MCF 10A (cell line): ENCODE results near the gene ARF1. TPM values are rescaled to one million over a fixed set of nuclear protein-coding genes. Genes with fewer than 3 reads are reported as not detected.
A peak's percentile ranks its signal among the peaks of the same experiment; 100 is the strongest.

Experiments
- BruUV-seq: library from RNA; stranded (reverse); fragments of 400-500 nt; replicated peaks from 2 replicates; lab custom pipeline; 2021; lab: Mats Ljungman, UMichigan
- CTCF ChIA-PET: fragments of 300-600 bp; sonication (Branson Sonifier 250); formaldehyde crosslinking; extraction: SDS; loops from one replicate; lab custom pipeline; 2021; ENCODE audit warnings: antibody characterized with exemption, inconsistent platforms; lab: Yijun Ruan, JAX
- POLR2A ChIA-PET: fragments of 300-600, 350-650 bp; sonication (Branson Sonifier 250); formaldehyde crosslinking; extraction: SDS; loops from one replicate; lab custom pipeline; 2020; ENCODE audit warnings: antibody characterized with exemption, inconsistent platforms; lab: Yijun Ruan, JAX
- DNase-seq: peaks from one replicate; pipeline ENCODE4 v3.0.0-alpha.2; 2018; ENCODE audit not compliant: unreplicated experiment
- H3K27ac Mint-ChIP-seq: one replicate; pipeline ENCODE4 v1.8.0; 2022; ENCODE audit warnings: mild to moderate bottlenecking, low read depth, mixed read lengths; ENCODE audit not compliant: unreplicated experiment
- H3K27me3 Mint-ChIP-seq: one replicate; pipeline ENCODE4 v1.8.0; 2022; ENCODE audit warnings: mixed read lengths; ENCODE audit not compliant: insufficient read depth, unreplicated experiment
- H3K36me3 Mint-ChIP-seq: one replicate; pipeline ENCODE4 v1.8.0; 2022; ENCODE audit warnings: mild to moderate bottlenecking, moderate library complexity, mixed read lengths; ENCODE audit not compliant: insufficient read depth, unreplicated experiment
- H3K4me1 Mint-ChIP-seq: one replicate; pipeline ENCODE4 v1.8.0; 2022; ENCODE audit warnings: mixed read lengths; ENCODE audit not compliant: insufficient read depth, unreplicated experiment
- H3K4me3 Mint-ChIP-seq: one replicate; pipeline ENCODE4 v1.8.0; 2022; ENCODE audit warnings: mild to moderate bottlenecking, moderate library complexity, mixed read lengths; ENCODE audit not compliant: unreplicated experiment
- H3K9me3 Mint-ChIP-seq: one replicate; pipeline ENCODE4 v1.8.0; 2022; ENCODE audit warnings: mixed read lengths; ENCODE audit not compliant: unreplicated experiment
- intact Hi-C: fragments of 100-400 bp; cut with micrococcal nuclease; formaldehyde crosslinking; loops from 2 replicates; pipeline ENCODE4 v1.14.1; 2022
- total RNA-seq: library from RNA; stranded (reverse); gene quantifications from 2 replicates; pipeline ENCODE4 v1.2.3, GENCODE V29; 2022
- TF ChIP-seq, protein P1 (sequence below): fragments of 200-600 bp; IDR thresholded peaks from one replicate; pipeline ENCODE4 v1.8.0; 2022; ENCODE audit warnings: antibody characterized with exemption, mild to moderate bottlenecking; ENCODE audit not compliant: unreplicated experiment

Gene ARF1
- total RNA-seq, 1 experiment from 2014 or later, result 870 TPM

DNA sequence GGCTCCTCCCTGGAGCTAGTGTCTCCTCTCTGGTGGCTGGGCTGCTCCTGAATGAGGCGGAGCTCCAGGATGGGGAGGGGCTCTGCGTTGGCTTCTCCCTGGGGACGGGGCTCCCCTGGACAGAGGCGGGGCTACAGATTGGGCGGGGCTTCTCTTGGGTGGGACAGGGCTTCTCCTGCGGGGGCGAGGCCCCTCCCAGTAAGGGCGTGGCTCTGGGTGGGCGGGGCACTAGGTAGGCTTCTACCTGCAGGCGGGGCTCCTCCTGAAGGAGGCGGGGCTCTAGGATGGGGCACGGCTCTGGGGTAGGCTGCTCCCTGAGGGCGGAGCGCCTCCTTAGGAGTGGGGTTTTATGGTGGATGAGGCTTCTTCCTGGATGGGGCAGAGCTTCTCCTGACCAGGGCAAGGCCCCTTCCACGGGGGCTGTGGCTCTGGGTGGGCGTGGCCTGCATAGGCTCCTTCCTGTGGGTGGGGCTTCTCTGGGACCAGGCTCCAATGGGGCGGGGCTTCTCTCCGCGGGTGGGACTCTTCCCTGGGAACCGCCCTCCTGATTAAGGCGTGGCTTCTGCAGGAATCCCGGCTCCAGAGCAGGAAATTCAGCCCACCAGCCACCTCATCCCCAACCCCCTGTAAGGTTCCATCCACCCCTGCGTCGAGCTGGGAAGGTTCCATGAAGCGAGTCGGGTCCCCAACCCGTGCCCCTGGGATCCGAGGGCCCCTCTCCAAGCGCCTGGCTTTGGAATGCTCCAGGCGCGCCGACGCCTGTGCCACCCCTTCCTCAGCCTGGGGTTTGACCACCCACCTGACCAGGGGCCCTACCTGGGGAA is 22.7 kb upstream of the ARF1 start:
- POLR2A ChIA-PET, result no interaction called here
- no peak overlapping the region for H3K27ac Mint-ChIP-seq
- peak; percentile 52 for DNase-seq
- CTCF ChIA-PET, result interaction anchor here (0.6 to 0.7 kb wide), 3 partner anchors 46 to 1423 kb away, joined by 3 to 4 read pairs (median 3); no protein-coding TSS in a partner anchor
- peaks cover 38% of the 10 kb centered on the region for H3K27me3 Mint-ChIP-seq
- H3K4me3 Mint-ChIP-seq, result no peak overlapping the region
- H3K4me1 Mint-ChIP-seq, result no peaks in the 10 kb centered on the region
- H3K9me3 Mint-ChIP-seq, result no peaks in the 10 kb centered on the region
- TF ChIP-seq, protein P1, sequence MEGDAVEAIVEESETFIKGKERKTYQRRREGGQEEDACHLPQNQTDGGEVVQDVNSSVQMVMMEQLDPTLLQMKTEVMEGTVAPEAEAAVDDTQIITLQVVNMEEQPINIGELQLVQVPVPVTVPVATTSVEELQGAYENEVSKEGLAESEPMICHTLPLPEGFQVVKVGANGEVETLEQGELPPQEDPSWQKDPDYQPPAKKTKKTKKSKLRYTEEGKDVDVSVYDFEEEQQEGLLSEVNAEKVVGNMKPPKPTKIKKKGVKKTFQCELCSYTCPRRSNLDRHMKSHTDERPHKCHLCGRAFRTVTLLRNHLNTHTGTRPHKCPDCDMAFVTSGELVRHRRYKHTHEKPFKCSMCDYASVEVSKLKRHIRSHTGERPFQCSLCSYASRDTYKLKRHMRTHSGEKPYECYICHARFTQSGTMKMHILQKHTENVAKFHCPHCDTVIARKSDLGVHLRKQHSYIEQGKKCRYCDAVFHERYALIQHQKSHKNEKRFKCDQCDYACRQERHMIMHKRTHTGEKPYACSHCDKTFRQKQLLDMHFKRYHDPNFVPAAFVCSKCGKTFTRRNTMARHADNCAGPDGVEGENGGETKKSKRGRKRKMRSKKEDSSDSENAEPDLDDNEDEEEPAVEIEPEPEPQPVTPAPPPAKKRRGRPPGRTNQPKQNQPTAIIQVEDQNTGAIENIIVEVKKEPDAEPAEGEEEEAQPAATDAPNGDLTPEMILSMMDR, result no peak
- intact Hi-C loops, result no loop called here
- no TSS peak for BruUV-seq
- peaks cover 6% of the 10 kb centered on the region for H3K36me3 Mint-ChIP-seq

DNA sequence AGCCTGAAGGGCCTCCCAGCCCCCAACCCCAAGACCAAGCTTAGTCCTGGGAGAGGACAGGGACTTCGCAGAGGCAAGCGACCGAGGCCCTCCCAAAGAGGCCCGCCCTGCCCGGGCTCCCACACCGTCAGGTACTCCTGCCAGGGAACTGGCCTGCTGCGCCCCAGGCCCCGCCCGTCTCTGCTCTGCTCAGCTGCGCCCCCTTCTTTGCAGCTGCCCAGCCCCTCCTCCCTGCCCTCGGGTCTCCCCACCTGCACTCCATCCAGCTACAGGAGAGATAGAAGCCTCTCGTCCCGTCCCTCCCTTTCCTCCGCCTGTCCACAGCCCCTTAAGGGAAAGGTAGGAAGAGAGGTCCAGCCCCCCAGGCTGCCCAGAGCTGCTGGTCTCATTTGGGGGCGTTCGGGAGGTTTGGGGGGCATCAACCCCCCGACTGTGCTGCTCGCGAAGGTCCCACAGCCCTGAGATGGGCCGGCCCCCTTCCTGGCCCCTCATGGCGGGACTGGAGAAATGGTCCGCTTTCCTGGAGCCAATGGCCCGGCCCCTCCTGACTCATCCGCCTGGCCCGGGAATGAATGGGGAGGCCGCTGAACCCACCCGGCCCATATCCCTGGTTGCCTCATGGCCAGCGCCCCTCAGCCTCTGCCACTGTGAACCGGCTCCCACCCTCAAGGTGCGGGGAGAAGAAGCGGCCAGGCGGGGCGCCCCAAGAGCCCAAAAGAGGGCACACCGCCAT is 21.9 kb upstream of the ARF1 start:
- CTCF ChIA-PET, result interaction anchor here (0.6 to 0.7 kb wide), 3 partner anchors 50 to 1422 kb away, joined by 3 to 4 read pairs (median 3); no protein-coding TSS in a partner anchor
- intact Hi-C loops, result no loop called here
- no peak overlapping the region for H3K27ac Mint-ChIP-seq

DNA sequence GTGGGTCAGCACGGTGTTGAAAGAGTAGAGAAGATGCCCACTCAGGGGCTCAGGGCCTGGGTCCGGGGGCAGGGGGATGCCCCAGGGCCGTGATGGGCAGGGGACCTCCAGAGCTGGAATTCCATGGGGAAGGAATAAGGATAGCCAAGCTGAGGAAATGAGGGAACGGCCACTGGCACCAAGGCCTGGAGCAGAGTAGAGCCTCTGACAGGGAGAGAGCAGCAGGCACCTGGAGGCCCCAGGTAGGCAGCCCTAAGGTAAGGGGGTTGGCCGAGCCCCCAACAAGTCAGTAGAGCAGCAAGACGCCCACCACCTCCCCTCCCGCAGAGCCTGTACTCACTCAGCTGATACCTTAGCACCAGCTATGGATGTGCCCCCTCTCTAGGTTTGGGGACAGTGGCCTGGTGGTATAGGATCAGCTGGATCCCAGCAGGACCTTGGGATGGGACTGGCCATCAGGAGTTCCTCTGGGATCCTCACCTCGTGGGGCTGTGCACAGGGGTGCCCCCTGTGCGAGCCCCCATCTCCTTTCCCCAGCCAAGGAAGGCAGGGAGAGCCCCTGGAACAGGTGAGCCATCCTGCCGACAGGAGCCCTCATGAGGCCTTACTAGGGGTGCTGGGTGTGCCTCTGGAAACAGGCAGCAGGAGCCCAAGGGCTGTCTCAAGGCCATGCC is 21.0 kb upstream of the ARF1 start:
- ChIA-PET CTCF (interaction anchor here (0.6 to 1.5 kb wide), 2 partner anchors 51 to 62 kb away, joined by 3 to 7 read pairs; no protein-coding TSS in a partner anchor), POLR2A (interaction anchor here (1.0 kb wide), 1 partner anchor 445 kb away, joined by 3 read pairs; no protein-coding TSS in a partner anchor)
- Mint-ChIP-seq H3K27me3 (peaks cover 27% of the 10 kb centered on the region), H3K36me3 (no peaks in the 10 kb centered on the region), H3K9me3 (no peaks in the 10 kb centered on the region), H3K27ac (no peak overlapping the region), H3K4me3 (no peak overlapping the region), H3K4me1 (no peaks in the 10 kb centered on the region)
- BruUV-seq, result no TSS peak
- TF ChIP-seq, protein P1, result no peak
- no peak for DNase-seq
- intact Hi-C loops, result no loop called here

More for the DNA sequence above, 21.9 kb upstream of the ARF1 start:
- DNase-seq, result no peak
- Mint-ChIP-seq H3K4me1 (no peaks in the 10 kb centered on the region), H3K9me3 (no peaks in the 10 kb centered on the region), H3K27me3 (peaks cover 31% of the 10 kb centered on the region), H3K4me3 (no peak overlapping the region), H3K36me3 (peaks cover under 1% of the 10 kb centered on the region)
- no TSS peak for BruUV-seq
- TF ChIP-seq, protein P1, result no peak
- POLR2A ChIA-PET, result interaction anchor here (1.0 kb wide), 1 partner anchor 446 kb away, joined by 3 read pairs; no protein-coding TSS in a partner anchor
